Ascending aorta (tissue), 2 donors: ENCODE measurements around the gene TNFRSF8. TPM values are rescaled to one million over a fixed set of nuclear protein-coding genes. Genes with fewer than 3 reads are reported as not detected.
A peak's percentile ranks its signal among the peaks of the same experiment; 100 is the strongest.

Experiments
- DNase-seq, 2 donors: peaks; one replicate each; pipeline ENCODE4 v3.0.0-alpha.2; 2019; ENCODE audit warnings: low spot score in 2 of 2
- H3K27ac ChIP-seq, 2 donors: fragments of 200-600 bp; sonication (generic); one replicate each; pipeline ENCODE4 v1.5.1; 2016 to 2017; ENCODE audit warnings: mild to moderate bottlenecking in 1 of 2
- H3K27me3 ChIP-seq: fragments of 200-600 bp; sonication (generic); one replicate; pipeline ENCODE4 v1.5.1; 2017
- H3K36me3 ChIP-seq, 2 donors: fragments of 200-600 bp; sonication (generic); one replicate each; pipeline ENCODE4 v1.5.1; 2016
- H3K4me1 ChIP-seq, 2 donors: fragments of 200-600 bp; sonication (generic); one replicate each; pipeline ENCODE4 v1.5.1; 2016 to 2017; ENCODE audit warnings: mild to moderate bottlenecking in 1 of 2
- H3K4me3 ChIP-seq, 2 donors: fragments of 200-600 bp; sonication (generic); one replicate each; pipeline ENCODE4 v1.5.1; 2016 to 2017; ENCODE audit warnings: mild to moderate bottlenecking in 1 of 2
- H3K9me3 ChIP-seq, 2 donors: fragments of 200-600 bp; sonication (generic); one replicate each; pipeline ENCODE4 v1.5.1; 2016
- CTCF ChIP-seq, 3 experiments: fragments of 200-600 bp in 2 of 3; fragments of 450-650 bp in 1 of 3; sonication (generic) in 2 of 3; IDR thresholded peaks; one replicate each; pipeline ENCODE4 v1.5.1; 2016 to 2019; ENCODE audit warnings: antibody characterized with exemption in 3 of 3, mild to moderate bottlenecking in 1 of 3, moderate library complexity in 1 of 3
- intact Hi-C: fragments of 100-400 bp; cut with DNase I; formaldehyde crosslinking; loops from one replicate; pipeline ENCODE4 v1.15.1; 2023
- total RNA-seq: library from RNA; depleted of rRNA; stranded (reverse); fragments of >200 nt; gene quantifications from one replicate; pipeline ENCODE4 v1.1.0, GENCODE V29; 2016

The TNFRSF8 gene
- total RNA-seq, 1 donor from 2014 or later = 22.8 TPM

- intact Hi-C loops = no loop called here
- Histone ChIP-seq H3K36me3 (no peaks in the 10 kb centered on the region), H3K4me3 (no peak overlapping the region), H3K27ac (peak overlapping the region; percentile 27 to 63), H3K27me3 (no peaks in the 10 kb centered on the region), H3K9me3 (no peaks in the 10 kb centered on the region), H3K4me1 (peaks cover 4 to 12% of the 10 kb centered on the region in 2 donors)
- no peak for TF ChIP-seq CTCF (IDR thresholded peaks at IDR 0.05)
- no peak for DNase-seq
These were observed 98.2 kb downstream of the TNFRSF8 start for GRCh38 chr1:12161324-12161661.

- H3K36me3 ChIP-seq = no peaks in the 10 kb centered on the region
- intact Hi-C loops = no loop called here
- H3K4me1 ChIP-seq = peaks cover 4 to 12% of the 10 kb centered on the region in 2 donors
- no peaks in the 10 kb centered on the region for H3K27me3 ChIP-seq
- H3K9me3 ChIP-seq = no peaks in the 10 kb centered on the region
- no peak for TF ChIP-seq CTCF (IDR thresholded peaks at IDR 0.05)
- no peak overlapping the region for H3K4me3 ChIP-seq
- peak overlapping the region; percentile 27 to 63 for H3K27ac ChIP-seq
- DNase-seq = peak; percentile 83 to 94
These were observed 98.8 kb downstream of the TNFRSF8 start for GRCh38 chr1:12161662-12162458.

- Histone ChIP-seq H3K4me1 (peaks cover 4 to 12% of the 10 kb centered on the region in 2 donors), H3K4me3 (no peak overlapping the region), H3K27me3 (no peaks in the 10 kb centered on the region), H3K27ac (peak overlapping the region; percentile 24 to 27), H3K36me3 (no peaks in the 10 kb centered on the region), H3K9me3 (no peaks in the 10 kb centered on the region)
- no peak for DNase-seq
- intact Hi-C loops = no loop called here
- no peak for TF ChIP-seq CTCF (IDR thresholded peaks at IDR 0.05)
These were observed 99.5 kb downstream of the TNFRSF8 start for GRCh38 chr1:12162459-12163137.

GRCh38 chr1:12163210-12163609 lies 100.1 kb downstream of the TNFRSF8 start:
- Histone ChIP-seq H3K27me3 (no peaks in the 10 kb centered on the region), H3K36me3 (no peaks in the 10 kb centered on the region), H3K27ac (no peak overlapping the region), H3K4me3 (no peak overlapping the region), H3K4me1 (peaks cover 4 to 12% of the 10 kb centered on the region in 2 donors), H3K9me3 (no peaks in the 10 kb centered on the region)
- TF ChIP-seq CTCF (IDR thresholded peaks at IDR 0.05) = no peak
- intact Hi-C loops = no loop called here
- DNase-seq = no peak

GRCh38 chr1:12164210-12164609 lies 101.1 kb downstream of the TNFRSF8 start:
- no peak for TF ChIP-seq CTCF (IDR thresholded peaks at IDR 0.05)
- no peaks in the 10 kb centered on the region for H3K36me3 ChIP-seq
- no peak overlapping the region for H3K4me3 ChIP-seq
- H3K27ac ChIP-seq = no peak overlapping the region
- intact Hi-C loops = no loop called here
- H3K4me1 ChIP-seq = peaks cover 4 to 12% of the 10 kb centered on the region in 2 donors
- no peaks in the 10 kb centered on the region for H3K9me3 ChIP-seq
- H3K27me3 ChIP-seq = no peaks in the 10 kb centered on the region
- DNase-seq = no peak
